RKO (cell line): ENCODE measurements around the gene KCNMB4.

ENCODE experiments used
- DNase-seq: peaks from one replicate; pipeline ENCODE4 v3.0.0-alpha.2; 2016; ENCODE audit warnings: low spot score

Gene KCNMB4, protein sequence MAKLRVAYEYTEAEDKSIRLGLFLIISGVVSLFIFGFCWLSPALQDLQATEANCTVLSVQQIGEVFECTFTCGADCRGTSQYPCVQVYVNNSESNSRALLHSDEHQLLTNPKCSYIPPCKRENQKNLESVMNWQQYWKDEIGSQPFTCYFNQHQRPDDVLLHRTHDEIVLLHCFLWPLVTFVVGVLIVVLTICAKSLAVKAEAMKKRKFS

DNA sequence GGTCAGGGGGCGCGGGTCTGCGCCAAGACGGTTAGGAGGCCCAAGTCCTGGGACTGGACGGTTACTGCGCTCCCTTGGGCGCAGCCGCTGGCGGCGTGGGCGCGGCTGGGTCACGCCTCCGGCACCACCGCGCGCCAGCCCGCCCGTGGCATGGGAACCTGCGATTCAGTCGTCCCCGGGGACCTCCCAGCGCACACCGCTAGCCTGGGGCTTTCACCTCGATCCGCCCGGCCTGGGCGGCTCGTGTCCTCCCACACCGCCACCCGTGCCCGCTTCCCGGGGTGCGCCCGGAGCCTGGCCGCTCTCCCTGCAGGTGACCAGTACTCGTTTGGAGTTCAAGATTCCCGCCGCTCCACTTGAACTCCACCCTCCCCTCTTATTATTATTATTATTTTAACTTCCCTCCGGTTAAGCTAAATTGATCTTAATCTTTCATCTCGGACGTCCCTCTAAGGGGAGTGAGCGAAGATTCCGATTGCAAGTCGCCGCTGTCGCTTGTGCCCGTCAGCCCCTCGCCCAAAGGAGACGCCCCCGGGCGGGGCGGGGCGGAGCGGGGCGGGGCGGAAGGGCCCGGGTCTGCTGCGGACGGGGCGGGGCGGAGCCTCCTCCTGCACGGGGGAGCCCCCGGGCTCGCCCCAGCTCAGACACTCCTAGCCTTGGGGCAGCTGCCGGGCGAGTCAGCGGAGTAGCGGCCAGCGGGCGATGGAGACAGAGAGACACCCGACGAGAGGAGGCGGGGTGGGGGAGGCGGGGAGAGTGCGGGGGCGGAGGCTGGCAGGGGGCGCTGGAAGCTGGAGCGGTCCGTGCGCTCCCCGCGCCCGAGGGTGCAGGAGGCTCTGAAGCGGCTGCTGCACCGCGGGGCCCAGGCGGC, at the start of gene KCNMB4:
TSS of gene KCNMB4 (plus strand) at position 643 of the 871 bp plus-strand sequence. CDS start 445 bp downstream, outside the sequence.
- DNase-seq, result no peak

DNA sequence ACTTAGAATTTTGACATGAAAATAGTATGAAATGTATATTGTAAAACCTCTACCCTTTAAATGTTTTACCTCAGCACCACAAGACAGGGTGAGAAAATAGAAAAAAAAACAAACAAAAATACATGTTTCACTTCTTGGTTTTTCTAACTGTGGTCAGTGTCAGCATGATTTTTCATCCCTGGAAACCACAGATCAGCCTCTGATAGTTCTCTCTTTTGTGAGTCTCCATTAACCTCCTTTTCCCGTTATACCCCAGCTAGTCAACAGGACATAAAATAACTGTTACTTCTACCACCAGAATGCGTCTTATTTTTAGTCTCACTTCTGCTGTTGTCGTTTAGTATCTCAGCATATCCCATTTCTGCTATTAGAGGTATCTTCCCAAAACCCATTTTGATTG, 48.3 kb upstream of the KCNMB4 start:
- no peak for DNase-seq

DNA sequence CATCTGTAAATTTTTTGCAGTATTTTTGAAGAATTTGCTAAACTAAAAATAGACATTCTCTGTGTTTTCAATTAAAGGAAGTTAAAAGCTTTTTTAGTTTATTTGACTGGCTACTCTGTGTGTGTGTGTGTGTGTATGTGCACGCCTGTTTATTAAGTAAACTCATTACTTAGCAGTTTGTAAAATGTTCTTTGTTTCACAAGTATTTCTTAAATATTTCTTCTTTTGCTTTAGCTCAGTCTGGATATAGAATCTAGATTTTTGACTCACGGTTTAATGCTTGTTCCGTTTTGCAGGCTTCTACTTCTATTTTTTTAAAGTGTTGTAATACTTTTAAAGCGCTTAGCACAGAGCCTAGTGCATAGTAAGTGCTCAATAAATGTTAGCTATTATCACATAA, 46.5 kb upstream of the KCNMB4 start:
- no peak for DNase-seq

DNA sequence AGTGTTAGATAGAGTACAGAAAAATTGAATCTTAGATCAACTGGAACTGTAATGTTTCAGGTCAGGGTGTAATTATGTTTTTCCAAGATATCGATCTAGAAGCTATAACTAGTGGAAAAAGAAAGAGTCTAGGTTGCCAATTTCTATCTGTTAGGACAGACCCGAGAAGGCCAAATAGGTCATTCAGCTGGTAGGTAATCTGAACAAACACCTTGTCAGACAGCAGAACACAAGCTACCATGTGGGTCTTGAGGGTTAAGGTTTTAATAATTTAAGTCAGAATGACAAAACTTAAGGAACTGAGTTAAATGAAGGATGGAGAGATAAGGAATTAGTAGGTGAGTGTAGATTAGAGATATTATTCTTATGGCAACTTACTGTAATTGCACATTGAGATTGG, 44.9 kb upstream of the KCNMB4 start:
- DNase-seq, result no peak

DNA sequence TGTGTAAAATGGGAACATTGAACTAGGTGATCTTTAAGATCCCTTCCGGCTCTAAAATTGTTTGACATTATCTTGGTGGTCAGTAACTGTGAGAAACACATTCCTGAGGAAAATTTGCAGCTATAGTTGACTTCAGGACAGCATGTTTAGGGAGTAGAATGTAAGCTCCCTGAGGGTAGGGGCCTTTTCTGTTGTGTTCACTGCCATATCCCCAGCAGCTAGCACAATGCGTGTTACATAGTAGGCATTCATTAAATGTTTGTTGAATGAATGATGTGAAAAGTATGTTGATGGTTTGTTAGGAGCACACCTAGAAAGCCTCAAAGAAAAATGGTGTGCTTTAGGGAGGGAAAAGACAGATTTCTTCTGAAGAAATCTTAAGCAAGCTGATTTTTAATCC, 38.5 kb upstream of the KCNMB4 start:
- no peak for DNase-seq

DNA sequence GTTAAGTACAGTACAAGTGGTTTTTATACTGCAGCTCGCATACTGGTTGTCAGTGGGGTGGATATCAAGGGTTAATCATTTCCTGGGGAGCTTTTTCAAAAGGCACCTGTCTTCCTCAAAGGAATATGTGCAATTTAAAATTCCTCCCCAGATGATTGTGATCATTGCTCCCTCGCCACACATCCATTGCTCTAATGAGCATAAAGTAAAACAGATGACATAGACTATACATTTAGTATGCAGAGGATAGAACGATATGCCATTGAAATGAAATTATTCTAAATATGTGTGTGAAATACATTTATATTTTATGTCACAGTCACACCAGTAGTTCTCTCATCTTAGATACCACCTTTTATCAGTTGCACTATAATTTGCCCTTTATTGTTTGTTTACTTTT, 36.4 kb upstream of the KCNMB4 start:
- DNase-seq, result no peak

DNA sequence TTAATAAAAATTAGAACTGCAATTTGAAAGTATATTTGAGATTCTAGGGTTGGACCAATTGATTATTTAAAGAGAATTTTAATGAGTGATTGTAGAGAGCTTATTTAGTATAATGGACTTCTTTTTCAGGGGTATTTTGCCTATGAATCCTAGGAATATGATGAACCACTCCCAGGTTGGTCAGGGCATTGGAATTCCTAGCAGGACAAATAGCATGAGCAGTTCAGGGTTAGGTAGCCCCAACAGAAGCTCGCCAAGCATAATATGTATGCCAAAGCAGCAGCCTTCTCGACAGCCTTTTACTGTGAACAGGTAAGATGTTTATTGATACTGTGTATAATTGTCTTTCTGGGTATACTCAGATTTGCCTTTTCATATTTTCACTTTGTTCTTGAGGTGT, 35.9 kb upstream of the KCNMB4 start:
- DNase-seq, result no peak

DNA sequence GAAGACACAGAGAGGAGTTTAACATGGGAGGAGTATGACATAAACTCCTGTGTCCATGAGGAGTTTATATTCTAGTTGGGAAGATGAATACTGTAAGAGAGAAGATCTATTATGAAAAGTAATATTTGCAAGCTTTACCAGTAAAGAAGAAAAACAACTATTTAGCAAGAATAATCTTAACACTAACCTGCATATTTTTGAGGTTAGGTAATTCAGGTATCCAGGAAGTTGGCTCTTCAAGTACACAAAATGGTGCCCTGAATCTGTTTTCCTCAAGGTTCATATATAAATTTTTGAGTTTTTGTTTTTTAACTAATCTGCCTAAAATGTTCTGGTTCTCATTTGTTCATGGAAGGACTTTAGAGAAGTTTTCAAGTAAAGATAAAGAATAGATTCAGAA, 33.9 kb upstream of the KCNMB4 start:
- DNase-seq, result no peak

DNA sequence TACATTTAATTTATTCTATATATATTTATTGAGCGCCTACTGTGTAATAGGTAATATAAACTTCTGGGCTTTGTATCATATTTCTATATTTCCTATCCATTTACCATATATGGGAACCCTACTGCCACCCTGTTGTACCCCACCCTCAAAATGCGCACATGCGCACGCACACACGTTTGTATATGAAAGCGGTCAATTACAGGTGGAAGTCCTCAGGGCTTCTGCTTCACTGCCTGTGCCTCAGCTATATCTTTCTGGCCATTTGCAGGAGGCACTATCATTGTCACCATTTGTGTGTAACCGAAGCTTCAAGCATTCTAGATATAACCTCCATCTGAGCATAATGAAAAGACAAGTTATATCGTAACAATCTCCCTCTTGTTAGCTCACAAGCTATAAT, 31.3 kb upstream of the KCNMB4 start:
- DNase-seq, result no peak

DNA sequence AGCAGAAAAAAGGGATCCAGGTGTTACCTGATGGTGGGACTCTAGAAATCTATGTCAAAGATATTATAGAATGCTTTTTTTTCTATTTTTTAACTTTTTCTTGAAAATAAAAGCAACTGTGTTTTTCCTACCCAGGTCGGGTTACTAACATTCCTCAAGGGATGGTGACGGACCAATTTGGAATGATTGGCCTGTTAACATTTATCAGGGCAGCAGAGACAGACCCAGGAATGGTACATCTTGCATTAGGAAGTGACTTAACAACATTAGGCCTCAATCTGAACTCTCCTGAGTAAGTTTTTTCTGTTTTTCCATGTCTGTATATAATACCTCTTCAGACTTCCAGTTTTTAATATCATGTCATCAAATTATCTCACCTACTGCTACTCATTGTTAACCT, 27.6 kb upstream of the KCNMB4 start:
- no peak for DNase-seq

DNA sequence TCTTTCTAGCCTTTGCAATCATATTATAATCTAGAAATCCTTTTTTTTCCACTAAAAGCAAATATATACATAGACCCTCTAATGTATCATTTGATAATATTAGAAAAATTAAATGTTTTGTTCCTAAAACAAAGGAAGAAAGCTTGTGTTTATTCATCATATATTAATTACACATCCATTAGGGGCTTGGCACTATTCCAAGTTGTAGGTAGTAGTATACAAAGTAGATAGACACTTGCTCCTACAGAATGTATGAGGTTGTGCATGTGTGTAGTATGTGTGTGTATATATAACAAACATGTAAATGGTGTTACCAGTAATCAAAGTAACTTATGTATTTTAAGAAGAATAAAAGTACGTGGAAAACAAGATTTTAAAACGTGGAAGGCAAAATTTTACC, 15.0 kb upstream of the KCNMB4 start:
- DNase-seq, result no peak

DNA sequence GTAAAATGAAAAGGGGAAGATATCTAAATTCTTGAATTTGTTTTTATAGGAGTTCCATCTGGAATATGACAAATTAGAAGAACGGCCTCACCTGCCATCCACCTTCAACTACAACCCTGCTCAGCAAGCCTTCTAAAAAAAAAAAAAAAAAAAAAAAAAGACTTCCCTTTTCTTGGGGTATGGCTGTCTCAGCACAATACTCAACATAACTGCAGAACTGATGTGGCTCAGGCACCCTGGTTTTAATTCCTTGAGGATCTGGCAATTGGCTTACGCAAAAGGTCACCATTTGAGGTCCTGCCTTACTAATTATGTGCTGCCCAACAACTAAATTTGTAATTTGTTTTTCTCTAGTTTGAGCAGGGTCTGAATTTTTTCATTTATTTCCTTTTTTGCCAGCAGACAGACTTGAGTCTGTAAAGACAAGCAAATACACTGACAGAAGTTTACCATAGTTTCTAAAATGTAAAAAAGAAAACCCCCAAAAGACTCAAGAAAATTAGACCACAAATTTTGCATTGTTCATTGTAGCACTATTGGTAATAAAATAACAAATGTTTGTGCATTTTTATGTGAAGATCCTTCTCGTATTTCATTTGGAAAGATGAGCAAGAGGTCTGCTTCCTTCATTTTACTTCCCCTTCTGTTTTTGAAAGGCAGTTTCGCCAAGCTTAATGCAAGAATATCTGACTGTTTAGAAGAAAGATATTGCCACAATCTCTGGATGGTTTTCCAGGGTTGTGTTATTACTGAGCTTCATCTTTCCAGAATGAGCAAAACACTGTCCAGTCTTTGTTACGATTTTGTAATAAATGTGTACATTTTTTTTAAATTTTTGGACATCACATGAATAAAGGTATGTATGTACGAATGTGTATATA, 12.1 kb upstream of the KCNMB4 start:
- no peak for DNase-seq

DNA sequence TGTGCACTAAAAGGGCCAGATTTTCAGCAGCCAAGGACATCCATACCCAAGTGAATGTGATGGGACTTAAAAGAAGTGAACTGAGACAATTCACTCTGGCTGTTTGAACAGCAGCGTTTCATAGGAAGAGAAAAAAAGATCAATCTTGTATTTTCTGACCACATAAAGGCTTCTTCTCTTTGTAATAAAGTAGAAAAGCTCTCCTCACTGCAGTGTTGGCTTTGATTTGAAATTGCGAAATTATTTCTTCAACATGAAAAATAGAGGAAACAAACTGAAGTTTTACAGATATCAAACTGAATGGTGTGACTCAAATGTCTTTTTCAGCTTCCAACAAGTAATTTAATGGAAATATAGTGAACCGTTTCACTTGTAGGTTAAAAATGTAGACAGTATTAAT, 11.3 kb upstream of the KCNMB4 start:
- no peak for DNase-seq

DNA sequence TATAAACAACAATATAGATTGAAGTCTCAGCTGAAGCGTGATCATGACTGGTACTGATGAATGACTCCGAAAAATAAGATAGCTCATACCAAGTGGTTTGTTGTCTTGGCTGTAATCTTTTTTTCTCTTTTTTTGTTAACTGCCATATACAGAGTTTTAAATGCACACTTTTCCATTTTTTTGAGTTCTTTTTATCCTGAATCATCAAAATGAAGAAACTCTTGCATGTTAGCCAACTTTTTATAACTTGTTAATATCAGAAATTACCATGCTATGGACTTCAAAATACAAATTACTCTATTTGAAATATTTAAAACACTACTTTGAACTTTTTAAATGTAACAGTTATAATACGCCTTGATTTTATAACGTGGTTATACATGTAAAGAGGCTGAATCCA, 10.1 kb upstream of the KCNMB4 start:
- no peak for DNase-seq

DNA sequence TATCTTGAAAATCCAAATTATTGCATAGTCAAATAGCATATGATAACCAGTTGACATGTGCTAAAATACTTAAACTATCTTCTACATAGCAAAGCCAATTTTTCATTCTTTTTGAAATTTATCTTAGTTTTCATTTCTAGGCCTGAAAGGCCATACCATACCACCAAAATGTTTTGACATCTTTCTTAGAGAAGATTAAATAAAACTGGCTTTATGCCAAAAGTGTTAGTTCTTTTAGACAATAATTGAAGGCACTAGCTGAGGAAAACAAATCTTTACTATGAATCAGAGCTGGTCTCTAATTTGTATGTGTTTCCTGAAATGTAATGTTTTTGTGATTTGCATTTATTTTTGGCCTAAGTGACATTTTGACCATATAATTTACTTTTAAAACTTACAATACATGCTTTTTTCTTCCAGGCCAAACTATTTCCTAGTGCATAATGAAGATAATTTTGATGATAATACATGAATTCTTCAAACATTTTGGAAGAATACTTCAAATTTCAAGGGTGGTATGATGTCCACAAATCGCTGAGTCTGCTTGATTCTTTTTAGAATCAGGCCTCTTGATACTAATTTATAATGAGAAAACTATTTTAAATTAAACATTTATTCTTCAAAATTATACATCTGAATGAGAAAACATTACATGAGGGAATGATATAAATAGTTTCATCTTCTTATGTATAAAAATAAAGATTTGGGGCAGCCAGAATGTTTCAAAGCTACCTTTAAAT, 6.5 kb upstream of the KCNMB4 start:
- DNase-seq, result no peak

DNA sequence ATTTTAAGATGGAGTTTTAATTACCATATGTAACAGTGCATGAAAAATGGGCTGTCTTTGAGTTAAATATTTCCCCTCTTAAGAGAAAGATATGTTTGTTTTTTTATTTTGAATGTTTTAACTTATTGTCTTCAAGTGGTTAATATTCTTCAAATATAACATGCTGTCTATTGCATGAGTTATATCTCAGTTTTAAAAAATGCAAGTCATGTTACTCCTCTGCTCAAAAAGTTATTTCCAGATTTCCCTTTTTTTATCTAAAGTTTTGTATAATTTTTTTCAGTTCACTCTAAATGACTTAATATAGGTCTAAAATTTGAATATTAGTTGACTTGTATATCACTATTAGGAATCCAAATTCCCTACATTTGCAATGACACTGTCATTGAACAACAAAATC, 5.9 kb upstream of the KCNMB4 start:
- no peak for DNase-seq

DNA sequence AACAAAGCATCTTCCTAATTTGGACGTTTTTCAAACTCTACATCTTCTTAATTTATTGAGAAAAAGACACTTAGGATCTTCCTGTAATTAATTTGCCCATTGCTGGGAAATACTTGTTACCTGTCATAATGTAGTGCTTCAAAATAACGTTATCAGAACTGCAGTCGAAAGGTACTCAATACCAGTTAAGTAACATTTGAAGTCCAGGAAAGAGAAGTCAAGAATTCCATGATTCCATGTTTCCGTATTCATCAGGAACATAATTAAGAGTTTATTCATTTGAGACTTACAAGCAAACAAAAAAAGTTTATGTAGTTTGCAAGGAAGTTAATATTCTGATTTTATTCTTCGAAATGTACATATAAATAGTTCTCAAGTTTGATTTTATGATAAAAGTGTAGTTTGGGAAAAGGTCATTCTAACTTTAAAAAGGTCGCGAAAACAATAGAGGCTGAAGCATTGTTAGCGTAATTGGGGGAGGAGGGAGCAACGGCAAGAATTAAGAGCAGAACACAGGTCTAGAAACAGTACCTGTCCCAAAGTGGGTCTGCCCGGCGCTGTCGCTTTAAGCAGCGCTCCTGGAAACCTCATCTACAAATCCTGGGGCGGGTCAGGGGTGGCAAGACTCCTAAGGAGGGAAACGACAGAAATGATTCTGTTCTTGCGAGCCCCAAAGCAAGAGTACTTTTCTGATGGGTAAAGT, 1.2 kb upstream of the KCNMB4 start:
- DNase-seq, result no peak

DNA sequence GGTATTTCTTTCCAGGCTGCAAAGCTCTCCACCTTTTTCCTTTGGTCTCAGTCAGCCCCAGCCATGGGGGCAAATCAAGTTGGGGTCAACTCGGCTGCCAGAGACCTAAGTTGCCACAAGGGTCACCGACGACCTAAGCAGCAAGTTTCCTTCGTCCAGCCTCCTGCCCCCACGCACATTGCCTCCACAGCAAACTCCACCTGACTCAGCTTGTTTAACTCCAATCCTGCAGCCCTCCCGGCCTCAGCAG, 767 bp upstream of the KCNMB4 start:
- no peak for DNase-seq

DNA sequence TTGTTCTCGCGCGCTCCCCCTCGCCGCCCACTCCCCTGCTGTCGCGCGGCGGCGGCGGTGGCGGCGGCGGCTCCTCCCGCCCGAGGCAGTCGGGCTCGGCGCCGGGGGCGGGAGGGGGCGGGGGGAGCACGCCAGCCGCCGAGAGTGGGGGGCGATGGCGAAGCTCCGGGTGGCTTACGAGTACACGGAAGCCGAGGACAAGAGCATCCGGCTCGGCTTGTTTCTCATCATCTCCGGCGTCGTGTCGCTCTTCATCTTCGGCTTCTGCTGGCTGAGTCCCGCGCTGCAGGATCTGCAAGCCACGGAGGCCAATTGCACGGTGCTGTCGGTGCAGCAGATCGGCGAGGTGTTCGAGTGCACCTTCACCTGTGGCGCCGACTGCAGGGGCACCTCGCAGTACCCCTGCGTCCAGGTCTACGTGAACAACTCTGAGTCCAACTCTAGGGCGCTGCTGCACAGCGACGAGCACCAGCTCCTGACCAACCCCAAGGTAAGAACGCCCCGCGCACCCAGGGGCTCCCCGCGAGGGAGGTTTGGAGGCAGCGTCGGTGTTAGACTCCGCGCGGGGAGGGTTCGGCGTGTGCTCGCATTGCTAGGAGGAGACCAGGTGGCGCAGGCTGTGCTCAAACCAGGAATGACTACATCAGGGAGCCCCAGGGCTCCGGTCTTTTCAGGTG, 629 bp downstream of the KCNMB4 start:
- DNase-seq, result no peak

DNA sequence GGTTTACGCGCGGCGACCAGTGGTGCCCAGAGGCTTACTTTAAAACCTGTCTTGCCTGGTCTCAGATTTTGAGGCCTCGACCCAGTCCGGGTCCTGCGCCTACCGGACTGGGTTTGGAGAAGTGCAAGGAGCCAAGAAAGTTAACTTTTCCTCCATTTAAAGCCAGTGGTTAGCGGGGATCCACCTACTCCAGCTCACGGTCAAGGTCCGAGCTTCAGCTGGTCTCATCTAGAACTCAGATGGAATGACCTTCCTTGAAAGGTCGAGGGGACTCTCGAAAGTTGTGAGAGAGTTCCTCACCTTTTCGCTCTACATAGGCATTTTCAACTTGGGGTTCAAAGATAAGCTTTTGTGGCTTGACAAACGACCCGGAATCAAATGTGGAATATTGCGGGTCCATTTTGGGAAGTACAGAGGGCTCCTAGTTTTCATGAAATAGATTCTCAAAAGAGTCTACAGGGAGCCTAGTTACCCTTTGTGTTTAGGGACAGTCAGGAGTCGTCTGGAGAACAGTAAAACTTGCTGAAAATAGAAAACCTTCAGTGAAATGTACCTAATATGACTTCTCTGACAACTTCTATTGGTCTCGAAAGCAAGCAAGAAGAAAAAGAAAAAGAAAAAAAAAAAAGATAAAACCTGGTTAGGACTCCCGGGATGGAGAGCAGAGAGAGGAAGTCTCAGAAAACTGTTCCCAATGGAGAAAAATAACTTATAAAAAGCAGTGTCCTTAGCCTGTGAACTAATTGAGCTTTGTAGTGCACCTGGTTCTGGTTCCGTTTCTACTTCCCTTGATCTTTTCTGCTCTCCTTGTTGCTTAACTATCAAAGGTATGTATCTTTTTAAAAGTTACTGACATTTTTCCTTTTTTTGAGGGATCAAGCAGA, 1.4 kb downstream of the KCNMB4 start:
- no peak for DNase-seq
